Heart left ventricle (tissue), 16 donors: Measurements from ENCODE around the gene KDELR3. TPM values are rescaled to one million over a fixed set of nuclear protein-coding genes. Genes with fewer than 3 reads are reported as not detected.

Experiments used
- ATAC-seq, 4 donors: fragments of 200-7000 bp; cut with Tn5 transposase; one replicate each; pipeline ENCODE4 v1.9.1; 2020 to 2022; ENCODE audit warnings: moderate library complexity in 4 of 4, mild to moderate bottlenecking in 3 of 4, moderate number of reproducible peaks in 1 of 4
- DNase-seq, 5 donors: peaks; one replicate each; pipeline ENCODE4 v3.0.0-alpha.2; 2020
- H3K27ac ChIP-seq, 12 donors: fragments of 200-600 bp; sonication (generic) in 4 of 12; one replicate each; pipeline versions ENCODE4 v1.5.0 to v1.8.0; 2016 to 2022; ENCODE audit warnings: mild to moderate bottlenecking in 2 of 12
- H3K27me3 ChIP-seq, 9 donors: fragments of 200-600 bp; sonication (generic) in 2 of 9; one replicate each; pipeline versions ENCODE4 v1.5.1 to v1.8.0; 2016 to 2022; ENCODE audit warnings: mild to moderate bottlenecking in 3 of 9
- H3K36me3 ChIP-seq, 9 donors: fragments of 200-600 bp; sonication (generic) in 2 of 9; one replicate each; pipeline versions ENCODE4 v1.5.0 to v1.8.0; 2018 to 2022; ENCODE audit warnings: mild to moderate bottlenecking in 2 of 9
- H3K4me1 ChIP-seq, 12 donors: fragments of 200-600 bp; sonication (generic) in 4 of 12; one replicate each; pipeline versions ENCODE4 v1.5.0 to v1.8.0; 2016 to 2022; ENCODE audit warnings: mild to moderate bottlenecking in 3 of 12
- H3K4me3 ChIP-seq, 12 donors: fragments of 200-600 bp; sonication (generic) in 4 of 12; one replicate each; pipeline versions ENCODE4 v1.5.0 to v1.8.0; 2017 to 2022; ENCODE audit warnings: mild to moderate bottlenecking in 9 of 12, moderate library complexity in 4 of 12
- H3K9me3 ChIP-seq, 12 donors: fragments of 200-600 bp; sonication (generic) in 4 of 12; one replicate each; pipeline versions ENCODE4 v1.5.0 to v1.8.0; 2016 to 2022; ENCODE audit warnings: mild to moderate bottlenecking in 1 of 12
- POLR2A ChIP-seq, 2 donors: fragments of 450-650 bp; IDR thresholded peaks; one replicate each; pipeline ENCODE4 v1.6.1; 2017; ENCODE audit warnings: antibody characterized with exemption in 2 of 2, mild to moderate bottlenecking in 2 of 2, moderate library complexity in 2 of 2
- WGBS, 4 donors: extraction: QIAGEN DNeasy Blood & Tissue Kit in 2 of 4; methylation state at CpG; one replicate each; pipeline versions ENCODE4 v1.1.5 to v1.1.7; 2013 to 2018; 5-methylcytosine and 5-hydroxymethylcytosine counted together
- intact Hi-C, 10 donors: fragments of 100-400 bp; cut with DNase I; formaldehyde crosslinking; loops; one replicate each; pipeline versions ENCODE4 v1.11.1 to v1.14.2; 2022
- polyA plus RNA-seq, 2 donors: library from polyadenylated mRNA; stranded (reverse); fragments of 200-250 nt; gene quantifications; one replicate each; pipeline ENCODE4 v1.2.3, GENCODE V29; 2013
- total RNA-seq, 9 donors: library from RNA; depleted of rRNA in 2 of 9; stranded (reverse); fragments of >200 nt in 2 of 9; fragmentation: NEBNext Ultra II Directional in 3 of 9; extraction: Animal tissue kit (Norgen Biotek cat#: 25700) in 3 of 9; gene quantifications; one replicate each; pipeline versions ENCODE4 v1.1.0 to v1.2.4, GENCODE V29; 2016 to 2023
- TF ChIP-seq, protein P1 (sequence below), 12 donors: fragments of 200-600 bp; sonication (generic) in 4 of 12; IDR thresholded peaks; one replicate each; pipeline versions ENCODE4 v1.5.0 to v1.8.0; 2018 to 2022; ENCODE audit warnings: antibody characterized with exemption in 12 of 12, mild to moderate bottlenecking in 5 of 12
- donor health status: ischemic (EF 13 %, LVEDD 7.1; RV severe dilation, severe dysfunction).
- donor health status: healthy with polysubstance abuse.
- donor health status: DM: no; HTN: yes; CAD: no.
- donor health status: DM: no; HTN: no; CAD: no.
- donor health status: ischemic (EF 25% LVEDD 6.9; RV normal size, moderate dysfunction).
- donor health status: ischemic (EF 25% LVEDD 5.7; RV mildly dilated, moderate dysfunction).
- donor health status: healthy.
- donor health status: DM: yes; HTN: yes; CAD: no.
- donor health status: ischemic (EF 35%, LVEDD 5.7; RV mildly dilated, moderate dysfunction).
- donor health status: nonischemic (EF 11% LVEDD 7.7; RV severe dilation, severe dysfunction).
- donor health status: DM: yes; HTN: yes; CAD: no.
- donor health status: PGD.
- donor health status: ischemic (EF 29% LVEDD 5.4; RV normal size, mild dysfunction).
- donor health status: nonischemic (EF 23%, LVEDD 6.1; RV moderate dilation, normal function).

KDELR3 gene
- total and polyA plus RNA-seq, 11 donors = 4.4 to 15.5 (median 8.5) TPM

DNA sequence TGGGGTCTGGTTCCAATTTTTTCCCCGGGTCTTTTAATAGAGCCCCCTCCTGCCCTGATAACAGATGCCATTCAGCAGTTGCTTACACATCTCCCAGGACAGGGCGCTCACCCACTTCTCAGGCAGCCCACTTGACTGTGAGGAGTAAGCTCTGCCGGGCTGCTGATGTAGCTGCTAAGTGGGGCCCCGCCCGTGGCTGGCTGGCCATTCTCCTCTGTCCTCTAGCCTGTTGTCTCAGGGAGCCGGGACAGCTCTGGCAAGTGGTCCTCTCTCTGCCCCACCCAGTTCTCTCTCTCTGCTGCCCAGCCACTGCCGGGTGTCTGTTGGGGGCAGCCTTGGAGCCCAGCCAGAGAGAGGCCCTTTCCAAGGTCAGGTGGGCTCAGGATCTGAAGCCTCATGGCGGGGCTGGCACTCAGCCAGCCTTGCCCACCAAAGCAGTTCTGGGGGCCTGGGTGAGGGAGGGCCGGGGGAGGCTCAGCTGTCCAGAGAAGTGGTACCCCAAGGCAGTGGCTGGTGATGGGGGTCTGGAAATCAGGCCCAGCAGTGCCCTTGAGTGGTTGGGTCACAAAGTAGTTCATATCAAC, 21.8 kb upstream of the KDELR3 start:
- intact Hi-C loops = no loop called here

DNA sequence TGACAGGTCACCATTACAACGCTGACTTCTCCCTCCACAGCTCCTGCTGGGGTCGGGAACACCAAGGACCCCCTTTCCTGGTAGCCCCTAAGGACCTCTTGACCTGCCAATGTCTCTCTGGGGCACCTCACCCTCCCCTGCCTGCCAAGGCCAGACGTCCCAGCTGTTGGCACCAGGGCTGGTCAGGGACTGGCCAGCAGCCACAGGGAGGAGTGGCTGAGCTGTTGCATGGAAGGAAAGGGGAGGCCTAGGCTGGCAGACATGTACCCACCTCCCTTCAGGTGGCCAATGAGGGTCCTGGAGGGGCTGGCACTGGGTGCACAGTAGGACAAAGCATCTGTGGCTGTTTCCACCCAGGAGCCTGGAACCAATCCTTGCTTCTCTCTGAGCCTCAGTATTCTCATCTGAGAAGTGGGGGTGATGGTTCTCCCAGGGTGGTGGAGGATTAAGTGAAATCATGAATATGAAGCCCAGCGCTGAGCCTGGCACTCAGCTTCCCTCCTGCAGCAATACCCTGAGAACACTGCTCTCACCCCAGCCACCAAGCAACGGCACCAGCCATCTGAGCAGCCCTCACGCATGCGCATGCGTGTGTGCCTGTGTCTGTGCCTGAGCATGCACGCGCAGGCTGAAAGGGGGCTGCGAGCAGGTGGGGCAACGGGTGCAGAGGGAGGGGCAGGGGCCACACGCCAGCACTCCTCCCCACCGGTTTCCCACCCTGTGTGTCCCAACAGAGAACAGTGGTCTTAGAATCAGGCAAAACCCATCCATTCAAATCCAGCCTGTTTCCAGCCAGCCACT, 18.8 kb upstream of the KDELR3 start:
- H3K36me3 ChIP-seq = no peaks in the 10 kb centered on the region
- peak overlapping the region in 3 of 12 donors; percentile 16 to 40 (median 20) for H3K4me3 ChIP-seq
- DNase-seq (peak; percentile 70 to 83 (median 78)), ATAC-seq (peak; percentile 43 to 69 (median 68))
- 63 to 70% (median 66%) methylated on average over 12 to 14 of the region's 14 CpGs for WGBS, 4 donors
- peak overlapping the region; percentile 72 to 99 (median 91) for H3K27ac ChIP-seq
- H3K9me3 ChIP-seq = no peaks in the 10 kb centered on the region
- peaks cover 0 to 40% (median 12%) of the 10 kb centered on the region in 9 donors for H3K27me3 ChIP-seq
- TF ChIP-seq, protein P1, sequence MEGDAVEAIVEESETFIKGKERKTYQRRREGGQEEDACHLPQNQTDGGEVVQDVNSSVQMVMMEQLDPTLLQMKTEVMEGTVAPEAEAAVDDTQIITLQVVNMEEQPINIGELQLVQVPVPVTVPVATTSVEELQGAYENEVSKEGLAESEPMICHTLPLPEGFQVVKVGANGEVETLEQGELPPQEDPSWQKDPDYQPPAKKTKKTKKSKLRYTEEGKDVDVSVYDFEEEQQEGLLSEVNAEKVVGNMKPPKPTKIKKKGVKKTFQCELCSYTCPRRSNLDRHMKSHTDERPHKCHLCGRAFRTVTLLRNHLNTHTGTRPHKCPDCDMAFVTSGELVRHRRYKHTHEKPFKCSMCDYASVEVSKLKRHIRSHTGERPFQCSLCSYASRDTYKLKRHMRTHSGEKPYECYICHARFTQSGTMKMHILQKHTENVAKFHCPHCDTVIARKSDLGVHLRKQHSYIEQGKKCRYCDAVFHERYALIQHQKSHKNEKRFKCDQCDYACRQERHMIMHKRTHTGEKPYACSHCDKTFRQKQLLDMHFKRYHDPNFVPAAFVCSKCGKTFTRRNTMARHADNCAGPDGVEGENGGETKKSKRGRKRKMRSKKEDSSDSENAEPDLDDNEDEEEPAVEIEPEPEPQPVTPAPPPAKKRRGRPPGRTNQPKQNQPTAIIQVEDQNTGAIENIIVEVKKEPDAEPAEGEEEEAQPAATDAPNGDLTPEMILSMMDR (IDR thresholded peaks at IDR 0.05) = no peak
- no peak for TF ChIP-seq POLR2A (IDR thresholded peaks at IDR 0.05)
- peaks cover 0 to 62% (median 14%) of the 10 kb centered on the region in 12 donors for H3K4me1 ChIP-seq
- intact Hi-C loops = no loop called here

More for the DNA sequence above, 21.8 kb upstream of the KDELR3 start:
- peaks cover 0 to 63% (median 16%) of the 10 kb centered on the region in 12 donors for H3K4me1 ChIP-seq
- H3K27me3 ChIP-seq = peaks cover 0 to 21% (median 0%) of the 10 kb centered on the region in 9 donors
- H3K4me3 ChIP-seq = no peak overlapping the region
- H3K9me3 ChIP-seq = no peaks in the 10 kb centered on the region
- ATAC-seq (no peak), DNase-seq (peak in 1 of 5 donors; percentile 56)
- 31 to 43% (median 41%) methylated on average over 3 to 9 of the region's 9 CpGs for WGBS, 4 donors
- peak overlapping the region in 10 of 12 donors; percentile 18 to 77 (median 62) for H3K27ac ChIP-seq
- TF ChIP-seq, protein P1 (IDR thresholded peaks at IDR 0.05) = no peak
- TF ChIP-seq POLR2A (IDR thresholded peaks at IDR 0.05) = no peak
- no peaks in the 10 kb centered on the region for H3K36me3 ChIP-seq

DNA sequence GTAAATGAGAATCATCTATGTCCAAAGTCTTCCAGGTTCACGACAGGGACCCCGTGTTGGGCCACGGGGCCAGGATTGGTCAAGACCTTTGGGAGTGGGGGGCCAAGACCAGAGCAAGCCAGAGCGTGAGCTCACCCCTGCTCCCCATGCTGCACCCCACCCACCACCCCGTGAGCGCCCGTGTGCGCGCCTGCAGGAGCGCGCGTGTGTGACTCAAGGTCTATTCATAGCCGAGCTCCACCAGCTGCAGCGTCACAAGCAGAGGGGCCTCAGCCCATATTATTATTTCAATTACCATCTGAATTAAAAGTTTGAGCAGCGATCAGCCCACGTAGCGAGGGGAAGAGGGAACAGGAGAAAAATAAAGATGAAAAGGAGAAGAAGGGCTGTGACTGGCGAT, 18.1 kb upstream of the KDELR3 start:
- H3K4me3 ChIP-seq = peak overlapping the region in 6 of 12 donors; percentile 16 to 40 (median 26)
- no peaks in the 10 kb centered on the region for H3K36me3 ChIP-seq
- intact Hi-C loops = loop anchor here in 2 of 10 donors (5.0 kb wide), 1 partner anchor 32 kb away; no protein-coding TSS in a partner anchor
- peaks cover 0 to 47% (median 19%) of the 10 kb centered on the region in 9 donors for H3K27me3 ChIP-seq
- no peaks in the 10 kb centered on the region for H3K9me3 ChIP-seq
- peaks cover 0 to 62% (median 14%) of the 10 kb centered on the region in 12 donors for H3K4me1 ChIP-seq
- peak overlapping the region; percentile 72 to 99 (median 91) for H3K27ac ChIP-seq
- peak in 2 of 5 donors; percentile 65 to 70 for DNase-seq
- peak; percentile 44 to 74 (median 52) for ATAC-seq
- WGBS, 4 donors = 46 to 59% (median 51%) methylated on average over 13 to 18 of the region's 18 CpGs
- TF ChIP-seq POLR2A (IDR thresholded peaks at IDR 0.05) = no peak
- TF ChIP-seq, protein P1 (IDR thresholded peaks at IDR 0.05) = no peak
